DND-41 (cell line): ENCODE results near the gene BFSP2.

Source experiments
- EZH2 ChIP-seq: IDR thresholded peaks from 3 replicates; pipeline ENCODE4 v1.6.1; 2012; ENCODE audit warnings: borderline replicate concordance, low read depth, mild to moderate bottlenecking, moderate library complexity, low read length, inconsistent platforms; ENCODE audit not compliant: severe bottlenecking
- TF ChIP-seq, protein P1 (sequence below): IDR thresholded peaks from 2 replicates; pipeline ENCODE4 v1.5.1; 2012; ENCODE audit warnings: borderline replicate concordance, low read length, moderate library complexity, mild to moderate bottlenecking; ENCODE audit not compliant: poor library complexity, severe bottlenecking; ENCODE audit errors: extremely low read depth

- TF ChIP-seq, protein P1, sequence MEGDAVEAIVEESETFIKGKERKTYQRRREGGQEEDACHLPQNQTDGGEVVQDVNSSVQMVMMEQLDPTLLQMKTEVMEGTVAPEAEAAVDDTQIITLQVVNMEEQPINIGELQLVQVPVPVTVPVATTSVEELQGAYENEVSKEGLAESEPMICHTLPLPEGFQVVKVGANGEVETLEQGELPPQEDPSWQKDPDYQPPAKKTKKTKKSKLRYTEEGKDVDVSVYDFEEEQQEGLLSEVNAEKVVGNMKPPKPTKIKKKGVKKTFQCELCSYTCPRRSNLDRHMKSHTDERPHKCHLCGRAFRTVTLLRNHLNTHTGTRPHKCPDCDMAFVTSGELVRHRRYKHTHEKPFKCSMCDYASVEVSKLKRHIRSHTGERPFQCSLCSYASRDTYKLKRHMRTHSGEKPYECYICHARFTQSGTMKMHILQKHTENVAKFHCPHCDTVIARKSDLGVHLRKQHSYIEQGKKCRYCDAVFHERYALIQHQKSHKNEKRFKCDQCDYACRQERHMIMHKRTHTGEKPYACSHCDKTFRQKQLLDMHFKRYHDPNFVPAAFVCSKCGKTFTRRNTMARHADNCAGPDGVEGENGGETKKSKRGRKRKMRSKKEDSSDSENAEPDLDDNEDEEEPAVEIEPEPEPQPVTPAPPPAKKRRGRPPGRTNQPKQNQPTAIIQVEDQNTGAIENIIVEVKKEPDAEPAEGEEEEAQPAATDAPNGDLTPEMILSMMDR, result no peak
- TF ChIP-seq EZH2, result no peak
Measured at GRCh38 chr3:133475245-133476010, 75.6 kb downstream of the BFSP2 start.
